Hematopoietic multipotent progenitor cell (in vitro differentiated cells): ENCODE measurements around the gene CASKIN2. TPM values are rescaled to one million over a fixed set of nuclear protein-coding genes. Genes with fewer than 3 reads are reported as not detected.

ENCODE experiments used
- DNase-seq, 3 donors: peaks; one replicate each; pipeline ENCODE4 v3.0.0-alpha.2; 2011 to 2015; ENCODE audit warnings: low read depth in 2 of 3, low spot score in 2 of 3
- total RNA-seq: library from RNA; depleted of rRNA; stranded (reverse); fragments of >200 nt; gene quantifications from one replicate; pipeline ENCODE4 v1.2.3, GENCODE V29; 2012

CASKIN2 gene
- total RNA-seq, 1 donor, result 14.8 TPM

DNA sequence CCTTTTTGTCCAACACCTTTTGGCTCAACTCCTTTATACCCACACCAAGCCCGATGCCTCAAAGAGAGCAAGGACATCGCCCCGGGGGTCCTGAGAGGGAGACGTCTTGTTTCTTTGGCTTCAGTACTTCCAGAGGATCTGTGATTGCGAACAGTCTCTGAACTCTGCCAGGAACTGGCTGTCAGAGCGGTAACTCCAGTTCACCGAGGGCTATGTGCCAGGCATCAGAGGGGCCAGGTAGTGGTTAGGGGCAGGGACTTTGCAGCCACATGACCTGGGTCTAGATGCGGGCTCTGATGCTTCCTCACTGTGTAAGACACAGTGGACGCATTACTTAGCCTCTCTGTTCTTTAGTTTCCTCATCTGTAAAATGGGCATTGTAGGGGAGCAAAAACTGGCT, 31.8 kb upstream of the CASKIN2 start:
- DNase-seq, result no peak

DNA sequence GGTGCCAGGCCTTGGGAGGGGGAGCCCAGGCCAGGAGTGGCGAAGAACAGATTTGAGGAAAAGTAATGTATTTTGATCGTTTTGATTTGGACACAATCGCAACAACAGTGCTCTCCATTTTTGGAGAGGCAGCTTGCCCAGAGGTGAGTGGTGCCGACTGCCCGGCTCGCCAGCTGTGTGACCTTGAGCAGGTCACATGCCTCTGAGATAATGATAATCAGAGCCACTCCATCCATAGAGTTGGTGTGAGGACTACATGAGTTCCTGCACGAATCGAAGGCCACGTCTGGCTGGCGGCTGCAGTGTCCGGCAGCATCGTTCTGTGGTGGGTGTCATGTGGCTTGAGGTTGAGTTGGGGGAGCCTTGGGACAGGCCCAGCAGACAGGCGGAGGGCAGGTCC, 30.8 kb upstream of the CASKIN2 start:
- no peak for DNase-seq

DNA sequence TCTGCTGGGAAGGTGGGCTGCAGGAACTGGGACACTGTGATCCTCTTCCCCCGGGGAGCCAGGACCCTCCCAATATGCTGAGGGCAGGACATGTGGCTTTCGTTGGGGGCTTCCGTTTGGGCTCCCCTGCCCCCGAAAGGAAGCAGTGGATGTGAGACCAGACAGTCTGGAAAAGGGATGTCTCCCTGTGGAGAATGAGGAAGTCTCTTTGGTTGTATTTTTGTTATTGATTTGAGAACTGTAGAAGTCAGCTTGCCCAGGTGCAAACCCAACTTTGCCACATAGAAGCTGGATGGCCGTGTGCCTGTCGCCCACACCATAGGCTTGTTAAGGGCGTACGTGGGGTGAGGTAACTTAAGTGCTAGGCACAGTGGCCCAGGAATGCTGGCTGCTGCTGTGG, 28.9 kb upstream of the CASKIN2 start:
- DNase-seq, result no peak

DNA sequence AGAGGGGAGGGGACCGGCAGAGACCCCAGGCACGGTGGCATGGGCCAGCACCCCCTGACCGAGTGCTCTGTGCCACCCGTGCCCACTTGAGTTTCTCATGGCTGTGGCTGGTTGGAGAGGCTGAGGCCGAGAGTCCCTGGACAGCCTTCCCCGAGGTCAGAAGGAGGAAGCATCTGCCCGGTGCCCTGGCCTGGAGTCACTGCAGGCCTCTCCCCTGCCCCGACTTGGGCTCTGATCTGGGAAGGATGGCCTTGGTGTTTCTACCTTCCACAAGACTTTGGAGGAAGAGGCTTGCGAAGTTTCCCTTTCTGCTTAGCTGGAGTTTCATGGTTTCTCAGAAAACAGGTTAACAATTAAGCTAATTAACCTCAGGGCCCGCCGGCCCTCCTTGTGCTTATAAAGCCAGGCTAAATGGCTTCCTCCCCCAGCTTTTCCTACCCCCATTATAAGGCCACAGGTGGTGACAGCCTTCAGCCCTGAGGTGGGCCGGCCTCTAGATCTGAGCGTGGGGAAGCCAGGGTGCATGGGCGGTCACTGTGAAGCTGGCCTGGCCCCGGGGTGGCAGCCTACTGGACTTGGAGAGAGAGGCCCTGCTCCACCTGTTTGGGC, 27.5 kb upstream of the CASKIN2 start:
- DNase-seq, result no peak

DNA sequence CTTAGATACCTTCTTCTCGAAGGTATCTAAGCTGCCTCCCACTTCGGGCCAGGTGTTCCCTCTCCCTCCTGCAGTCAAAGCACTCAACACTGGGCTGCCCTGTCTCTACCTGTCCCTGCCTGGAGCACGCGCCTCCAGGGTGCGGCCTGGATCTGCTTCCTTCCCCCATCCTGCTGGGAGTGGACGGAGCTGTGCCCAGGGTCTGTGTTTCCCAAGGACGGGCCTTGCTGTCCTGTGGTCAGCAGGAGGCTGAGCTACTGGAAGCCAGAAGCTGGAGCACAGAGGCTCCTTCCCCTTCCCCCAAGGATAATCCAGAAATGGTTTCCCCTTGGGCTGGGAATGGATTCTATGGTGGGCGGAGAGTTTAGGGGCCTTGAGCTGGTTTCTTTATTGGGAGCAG, 26.9 kb upstream of the CASKIN2 start:
- DNase-seq, result no peak

DNA sequence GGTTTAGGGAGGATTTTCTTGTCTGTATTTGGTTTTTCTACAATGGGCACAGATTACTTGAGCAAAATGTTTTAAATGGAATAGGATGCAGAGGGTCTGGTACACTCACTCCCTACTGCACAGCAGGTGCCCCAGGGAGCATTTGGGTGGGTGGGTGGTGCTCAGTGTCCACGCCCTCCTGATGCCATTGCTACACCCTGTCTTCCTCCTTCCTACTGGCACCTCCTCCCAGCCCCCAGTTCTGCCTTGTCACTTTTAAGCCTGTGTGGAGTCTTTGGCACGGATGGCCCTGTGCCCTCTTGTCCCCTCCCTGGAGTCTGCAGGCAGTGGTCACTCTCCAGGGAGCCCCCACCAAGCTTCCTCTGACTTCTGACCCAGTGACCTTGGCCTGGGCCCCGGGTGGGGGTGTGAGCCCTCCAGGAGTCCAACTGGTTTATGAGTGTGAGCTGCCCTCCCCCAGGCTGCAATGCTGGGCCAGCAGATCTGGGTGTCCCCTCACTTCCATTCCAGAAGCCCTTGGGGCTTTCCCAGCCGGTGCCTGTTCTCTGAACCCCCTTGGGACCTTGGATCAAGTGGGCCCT, 25.7 kb upstream of the CASKIN2 start:
- no peak for DNase-seq

DNA sequence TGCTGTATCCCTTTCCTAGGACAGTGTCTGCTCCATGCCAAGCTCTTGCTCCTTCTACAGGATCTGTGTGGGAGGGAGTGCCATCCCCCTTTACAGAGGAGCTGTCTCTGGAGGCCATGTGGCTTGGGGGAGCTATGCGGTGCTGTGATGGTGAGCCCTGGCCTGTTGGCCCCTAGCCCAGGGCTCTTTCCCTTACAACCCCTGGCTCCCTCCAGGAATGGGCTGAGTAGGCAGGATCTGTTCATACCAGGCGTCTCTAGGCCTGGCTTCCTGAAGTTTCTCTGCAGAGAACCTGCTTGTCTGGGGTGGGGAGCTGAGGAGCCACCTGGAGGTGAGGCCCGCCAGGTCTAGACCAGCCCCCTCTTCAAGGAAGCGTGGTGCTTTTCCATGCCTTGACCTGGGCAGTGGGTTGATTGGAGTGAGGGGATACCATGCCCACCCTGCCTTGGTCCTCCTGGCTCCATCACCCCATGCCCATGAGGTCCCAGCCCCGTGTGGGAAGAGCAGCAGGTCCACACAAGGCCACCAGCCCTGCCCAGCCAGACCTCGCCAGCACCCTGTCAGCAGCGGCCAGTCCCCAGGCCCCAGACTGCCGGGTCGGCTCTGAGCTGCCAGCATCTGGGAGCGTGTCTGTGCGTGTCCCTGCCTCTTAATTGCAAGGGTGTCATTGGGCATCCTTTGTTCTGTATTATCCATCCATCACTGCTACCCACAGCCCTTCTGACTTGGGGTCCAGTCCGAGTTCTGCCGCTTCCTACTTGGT, 24.8 kb upstream of the CASKIN2 start:
- no peak for DNase-seq

DNA sequence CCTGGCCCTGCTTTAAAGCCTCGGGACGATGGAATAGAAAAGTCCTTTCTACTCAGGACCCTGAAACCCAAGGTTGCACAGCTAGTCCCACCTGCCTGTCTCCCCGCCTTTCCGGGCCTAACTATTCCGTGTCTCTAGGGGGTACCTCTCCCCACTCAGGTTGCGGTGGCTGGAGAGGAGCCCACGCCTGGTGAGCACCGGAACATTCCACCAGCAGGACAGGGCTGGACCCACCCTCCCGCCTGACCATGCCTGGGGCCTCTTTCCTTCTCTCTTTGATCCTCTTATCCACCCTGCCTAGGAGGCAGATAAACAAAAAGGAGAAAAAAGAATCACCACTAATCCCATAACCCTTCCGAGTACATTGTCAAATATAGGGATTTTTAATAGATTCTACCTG, 21.0 kb upstream of the CASKIN2 start:
- no peak for DNase-seq

DNA sequence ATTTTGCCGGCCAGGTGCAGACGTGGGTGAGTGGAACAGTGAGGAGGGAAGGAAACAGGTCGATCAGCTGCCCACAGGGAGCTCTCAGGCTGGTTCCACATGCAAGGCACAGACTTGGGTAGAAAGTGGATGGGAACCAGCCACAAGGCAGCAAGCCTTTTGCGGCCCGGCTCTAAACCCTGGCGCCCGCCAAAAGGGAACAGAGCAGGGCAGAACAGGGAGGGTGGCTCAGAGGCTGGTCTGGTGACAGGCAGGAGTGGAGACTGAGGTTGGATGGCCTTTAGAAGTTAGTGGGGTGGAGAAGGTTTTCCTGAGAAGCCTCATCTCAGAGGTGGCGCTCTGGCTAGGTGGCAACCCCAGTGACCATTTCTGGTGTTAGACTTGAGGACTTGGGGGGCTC, 20.5 kb upstream of the CASKIN2 start:
- DNase-seq, result no peak

DNA sequence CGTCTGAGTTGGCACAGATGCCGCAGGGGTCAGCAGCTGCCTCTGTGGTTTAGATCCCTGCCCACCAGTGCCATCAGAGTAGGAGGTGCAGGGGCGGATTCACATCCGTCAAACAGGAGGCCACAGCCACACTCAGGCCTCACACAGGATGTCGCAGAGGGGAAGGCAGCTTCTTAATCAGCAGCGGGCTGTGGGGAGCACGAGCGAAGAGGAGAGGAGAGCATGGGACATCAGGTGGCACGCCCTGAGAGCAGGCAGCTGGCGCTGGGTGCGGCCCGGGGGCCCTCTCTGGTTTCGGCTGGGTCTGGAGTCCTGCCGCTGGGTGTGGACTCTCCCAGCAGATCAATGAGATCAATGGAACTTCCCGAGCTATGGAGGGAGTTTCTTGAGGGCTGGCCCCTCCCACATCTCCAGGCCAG, 19.8 kb upstream of the CASKIN2 start:
- DNase-seq, result peak in 2 of 3 donors; percentile 58 to 71

DNA sequence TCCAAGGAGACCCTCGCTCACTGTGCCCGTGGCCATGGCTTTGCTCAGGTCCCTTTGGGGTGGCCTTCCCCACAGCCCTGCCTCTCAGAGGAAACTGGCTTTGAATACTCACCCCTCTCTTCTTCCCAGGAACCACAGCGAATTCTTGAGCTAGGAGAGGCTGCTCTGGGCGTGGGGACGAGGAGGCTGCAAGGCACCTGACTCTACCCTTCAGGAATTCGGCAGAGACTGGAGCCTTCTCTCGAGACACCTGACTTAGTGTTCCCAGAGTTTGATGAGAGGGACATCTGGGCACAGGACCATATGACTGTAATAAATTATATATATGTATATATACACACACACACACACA, 16.4 kb upstream of the CASKIN2 start:
- no peak for DNase-seq

DNA sequence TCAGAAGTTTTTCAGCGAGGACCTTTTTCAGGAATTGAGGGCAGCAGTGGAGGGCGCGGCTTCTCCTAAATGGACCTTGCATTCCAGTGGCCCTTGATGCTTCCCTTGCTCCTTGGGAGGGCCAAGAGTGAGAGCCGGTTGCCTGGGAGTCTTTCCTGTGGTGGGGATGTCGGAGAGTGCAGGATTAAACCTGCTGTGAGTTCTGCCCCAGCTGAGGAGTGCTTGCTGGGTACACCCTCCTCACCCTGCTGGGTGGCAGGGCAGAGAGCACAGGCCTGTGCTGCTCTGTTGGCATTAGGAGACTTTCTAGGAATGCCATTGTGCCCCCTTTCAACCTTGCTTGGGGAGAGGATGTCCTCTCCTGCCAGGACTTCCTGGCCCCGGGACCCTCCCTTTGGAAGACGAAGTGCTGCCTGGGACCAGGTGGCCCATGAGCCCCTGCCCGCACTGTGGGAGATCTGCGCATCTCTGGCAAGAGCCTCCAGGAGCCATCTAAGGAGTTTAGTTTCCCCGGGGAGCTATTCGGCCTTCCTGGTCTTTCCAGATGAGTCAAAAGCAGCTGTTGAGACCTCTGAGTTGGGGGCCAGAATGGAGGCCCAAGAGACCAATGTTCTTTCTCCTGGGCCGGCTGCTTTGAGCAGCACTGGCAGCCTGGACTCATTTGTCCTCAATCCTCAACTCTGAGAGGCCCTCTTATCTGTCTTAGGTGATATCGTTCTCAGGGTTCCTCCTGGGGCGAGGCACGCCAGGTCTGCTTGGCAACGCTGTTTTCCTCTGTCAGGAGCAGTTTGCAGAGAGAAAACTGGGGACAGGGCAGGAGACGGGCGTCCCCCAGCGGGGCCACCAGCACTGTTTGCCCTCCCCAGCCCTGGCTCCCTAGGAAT, 15.7 kb upstream of the CASKIN2 start:
- no peak for DNase-seq

DNA sequence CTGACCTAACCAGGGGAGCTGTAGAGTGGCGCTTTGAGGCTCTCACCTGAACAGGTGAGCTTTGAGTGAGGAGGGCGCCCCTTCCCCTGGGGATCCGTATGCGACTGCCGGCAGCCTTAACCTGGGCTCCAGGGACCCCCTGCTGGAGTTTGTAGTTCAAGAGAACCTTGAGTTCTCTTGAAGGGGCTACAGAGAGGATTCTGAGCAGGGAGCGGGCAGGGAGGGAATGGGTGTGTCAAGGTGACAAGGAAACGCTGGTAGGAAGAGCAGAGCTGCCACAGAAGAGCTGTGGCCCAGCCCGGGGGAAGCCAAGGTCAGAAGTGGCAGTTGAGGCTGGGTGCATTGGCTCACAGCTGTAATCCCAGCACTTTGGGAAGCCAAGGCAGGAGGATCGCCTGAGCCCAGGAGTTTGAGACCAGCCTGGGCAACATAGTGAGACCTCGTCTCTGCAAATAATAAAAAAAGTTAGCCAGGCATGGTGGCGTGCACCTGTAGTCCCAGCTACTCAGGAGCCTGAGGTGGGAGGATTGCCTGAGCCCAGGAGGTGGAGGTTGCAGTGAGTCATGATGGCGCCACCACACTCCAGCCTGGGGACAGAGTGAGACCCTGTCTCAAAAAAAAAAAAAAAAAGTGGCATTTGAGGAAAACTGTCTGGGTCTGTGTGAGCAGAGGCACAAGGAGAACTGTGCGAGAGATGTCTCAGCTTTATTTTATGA, 11.4 kb upstream of the CASKIN2 start:
- DNase-seq, result no peak

DNA sequence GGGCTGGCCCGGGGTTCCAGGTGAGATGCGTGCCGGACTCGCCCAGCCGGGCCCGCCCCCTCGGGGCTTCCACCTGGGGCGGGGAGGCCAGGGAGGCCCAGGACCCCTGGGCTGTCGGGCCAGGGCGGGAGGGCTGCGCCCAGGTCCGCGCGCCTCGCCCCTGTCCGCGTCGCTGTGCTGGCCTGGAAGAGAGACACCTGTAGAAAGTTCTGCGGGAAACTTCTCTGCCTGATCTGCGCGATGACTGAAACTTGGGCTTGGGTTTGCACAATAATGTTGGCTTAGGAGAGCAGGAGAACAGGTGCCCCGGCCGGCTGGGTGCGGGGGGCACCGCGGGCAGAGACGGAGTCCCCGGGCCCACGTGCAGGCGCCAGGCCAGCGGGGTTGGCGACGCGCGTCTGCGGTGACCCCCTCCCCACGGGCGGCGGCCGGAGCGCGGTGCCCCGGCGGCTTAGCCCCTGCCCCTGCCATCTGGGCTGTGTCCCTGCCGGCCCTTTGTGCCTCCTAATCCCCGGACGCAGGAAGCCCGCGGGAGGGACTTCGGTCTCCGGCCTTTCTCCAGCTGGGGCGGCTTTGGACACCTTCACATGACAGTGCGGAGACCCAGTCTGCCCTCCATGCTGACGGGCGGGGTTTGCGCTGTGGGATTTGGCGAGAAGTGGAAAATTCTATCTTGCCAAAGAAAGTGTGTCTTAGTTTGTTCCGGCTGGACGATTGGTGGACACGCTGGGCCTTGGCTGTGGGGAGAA, 10.6 kb upstream of the CASKIN2 start:
- no peak for DNase-seq

DNA sequence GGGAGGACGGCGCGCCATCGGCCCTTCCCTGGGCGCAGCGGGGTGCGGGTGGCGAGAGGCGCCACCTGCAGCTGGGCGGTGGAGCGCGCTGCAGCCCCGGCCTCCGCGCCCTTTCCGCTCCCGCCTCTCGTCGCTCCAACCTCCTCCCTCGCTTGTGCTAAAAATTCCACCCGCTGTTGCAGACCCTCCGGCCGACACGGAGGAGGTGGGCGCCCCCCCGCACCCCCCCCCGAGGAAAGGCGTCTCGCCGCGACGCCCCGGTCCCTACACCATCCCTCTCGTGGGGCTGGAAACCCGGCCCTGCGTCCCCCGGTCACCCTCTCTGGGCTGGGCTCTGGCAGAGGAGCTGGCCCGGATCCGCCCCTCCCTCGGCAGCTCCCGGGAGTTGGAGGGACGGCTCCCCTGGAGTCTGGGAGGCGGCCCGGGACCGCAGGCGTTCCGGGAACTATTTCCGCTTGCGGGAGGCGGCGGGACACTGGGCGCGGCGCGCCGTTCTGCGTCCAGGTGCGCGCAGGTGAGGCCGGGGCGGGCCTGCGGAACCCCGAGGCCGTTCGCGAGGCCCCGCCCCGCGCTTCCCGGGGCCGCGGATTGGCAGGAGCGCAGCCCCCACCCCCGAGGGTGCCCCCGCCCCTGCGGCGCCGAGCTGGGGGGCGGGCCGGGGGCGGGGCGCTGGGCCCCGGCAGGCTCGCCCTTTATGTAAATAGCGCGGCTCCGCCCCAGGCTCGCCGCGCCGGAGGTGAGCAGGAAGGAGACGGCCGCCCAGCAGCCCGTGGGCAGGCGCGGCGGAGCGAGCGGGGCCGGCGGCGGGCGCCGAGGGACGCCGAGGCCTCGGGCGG, 9.9 kb upstream of the CASKIN2 start, which contains the start of gene LLGL2:
LLGL2 (plus strand) TSS at position 728 of the 836 bp plus-strand sequence. CDS start 17,730 bp downstream, outside the sequence.
- DNase-seq, result peak; percentile 83 to 89 (median 86)

DNA sequence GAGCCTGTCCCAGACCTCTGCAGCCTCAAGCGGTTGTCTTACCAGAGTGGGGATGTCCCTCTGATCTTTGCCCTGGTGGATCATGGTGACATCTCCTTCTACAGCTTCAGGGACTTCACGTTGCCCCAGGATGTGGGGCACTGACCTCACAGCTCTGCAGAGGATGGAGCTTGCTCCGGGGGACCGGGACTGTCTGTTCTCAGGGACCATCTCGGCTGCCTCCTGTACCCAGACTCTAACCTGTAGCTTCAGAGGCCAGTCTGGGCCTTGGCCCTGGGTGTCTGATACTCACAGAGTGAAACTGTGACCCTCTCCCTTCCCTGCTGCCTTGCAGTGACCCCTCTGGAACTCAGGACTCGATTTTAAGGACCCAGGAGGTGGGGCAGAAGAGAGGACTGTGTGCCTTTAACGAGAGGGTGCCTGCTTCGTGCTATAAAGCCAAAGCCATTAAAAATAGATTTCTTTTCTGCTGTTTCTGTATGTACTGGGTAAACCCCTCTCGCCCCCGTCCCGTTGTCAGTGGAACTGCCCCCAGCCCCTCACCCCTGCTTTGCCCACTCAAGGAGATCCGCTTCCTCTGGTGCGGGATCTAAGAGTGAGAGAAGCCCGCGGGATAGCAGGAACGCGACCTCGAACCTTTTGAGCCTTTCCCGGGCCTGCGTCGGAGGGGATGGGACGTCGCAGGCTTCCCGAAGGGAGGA, 9.1 kb upstream of the CASKIN2 start:
- peak in 1 of 3 donors; percentile 31 for DNase-seq

DNA sequence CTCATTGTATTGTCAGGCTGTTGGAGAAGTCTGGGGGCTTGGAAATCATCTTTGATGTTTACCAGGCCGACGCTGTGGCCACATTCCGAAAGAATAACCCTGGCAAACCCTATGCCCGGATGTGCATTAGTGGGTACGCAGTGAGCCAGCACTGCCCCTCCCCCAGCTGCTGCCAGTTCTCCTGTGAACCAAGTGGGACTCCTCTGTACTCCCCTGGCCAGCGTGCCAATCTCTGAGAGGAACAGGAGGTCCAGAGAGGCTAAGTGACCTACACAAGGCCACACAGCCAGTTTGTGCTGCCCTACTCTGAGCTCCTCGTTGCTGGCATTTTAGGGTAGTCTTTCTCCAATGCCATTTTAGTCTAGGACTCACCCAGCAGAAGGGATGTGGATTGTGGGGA, 8.3 kb upstream of the CASKIN2 start:
- no peak for DNase-seq
